GM21737 (cell line): ENCODE data around the gene ZNF557.

Source experiments
- ATAC-seq: cut with Tn5 transposase; IDR thresholded peaks from one replicate; pipeline ENCODE4 v1.9.1; 2021; ENCODE audit warnings: mild to moderate bottlenecking, moderate library complexity; ENCODE audit not compliant: unreplicated experiment

Gene ZNF557

GRCh38 chr19:7124782-7125181 is 55.3 kb downstream of the ZNF557 start:
- ATAC-seq = no peak

- ATAC-seq = no peak
Observed at GRCh38 chr19:7125221-7125620, 55.7 kb downstream of the ZNF557 start.

GRCh38 chr19:7126132-7126531 is 56.6 kb downstream of the ZNF557 start:
- no peak for ATAC-seq

GRCh38 chr19:7130043-7130442 is 60.5 kb downstream of the ZNF557 start:
- no peak for ATAC-seq

- no peak for ATAC-seq
Observed at GRCh38 chr19:7132054-7132453, 62.6 kb downstream of the ZNF557 start.

DNA sequence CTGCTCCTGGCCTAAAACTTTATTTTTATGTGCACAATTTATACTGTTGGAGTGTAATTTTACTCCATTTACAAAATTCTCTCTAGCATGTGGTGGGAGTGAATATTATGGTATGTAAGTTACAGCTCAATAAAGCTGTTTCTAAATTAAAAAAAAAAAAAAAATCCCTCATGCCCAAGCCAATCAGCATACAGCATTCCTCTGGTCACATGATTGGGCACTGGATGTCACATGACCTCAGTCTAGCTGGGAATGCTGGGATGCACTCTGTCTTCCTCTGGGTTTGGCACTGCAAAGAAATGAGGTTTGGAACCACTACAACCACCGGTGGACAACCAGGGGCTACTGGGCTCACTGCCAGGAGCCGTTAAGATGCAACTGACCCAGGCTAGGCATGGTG is 67.6 kb downstream of the ZNF557 start:
- no peak for ATAC-seq
